GM12875 (cell line): ENCODE data around the gene LAYN.

Source experiments
- H3K4me3 ChIP-seq: one replicate; pipeline ENCODE4 v1.5.1; 2011; ENCODE audit warnings: low read depth, low read length, control low read depth
- CTCF ChIP-seq: IDR thresholded peaks from 2 replicates; pipeline ENCODE4 v1.5.1; 2011; ENCODE audit warnings: low read depth, mild to moderate bottlenecking, control low read depth, inconsistent platforms, low read length, moderate library complexity, borderline replicate concordance; ENCODE audit not compliant: insufficient read depth

LAYN gene

GRCh38 chr11:111538407-111539114, 2.0 kb upstream of the LAYN start:
- no peak overlapping the region for H3K4me3 ChIP-seq
- TF ChIP-seq CTCF = no peak

- no peak for TF ChIP-seq CTCF
- no peak overlapping the region for H3K4me3 ChIP-seq
Observed at GRCh38 chr11:111539426-111540113, 950 bp upstream of the LAYN start.

- H3K4me3 ChIP-seq = no peak overlapping the region
- TF ChIP-seq CTCF = no peak
Observed at GRCh38 chr11:111540937-111541253, 375 bp downstream of the LAYN start.

- no peak overlapping the region for H3K4me3 ChIP-seq
- no peak for TF ChIP-seq CTCF
Observed at GRCh38 chr11:111541254-111542061, 938 bp downstream of the LAYN start.

GRCh38 chr11:111542606-111543275, 2.2 kb downstream of the LAYN start:
- no peak overlapping the region for H3K4me3 ChIP-seq
- TF ChIP-seq CTCF = no peak

GRCh38 chr11:111548525-111548924, 8.0 kb downstream of the LAYN start:
- no peak for TF ChIP-seq CTCF
- no peak overlapping the region for H3K4me3 ChIP-seq
